GM12801 (cell line): ENCODE results near the gene DNAH11.

Source experiments
- CTCF ChIP-seq: IDR thresholded peaks from one replicate; pipeline ENCODE4 v1.5.1; 2011; ENCODE audit warnings: control low read depth; ENCODE audit not compliant: insufficient read length; ENCODE audit errors: extremely low read depth

Gene DNAH11

GRCh38 chr7:21768279-21768678, 225.4 kb downstream of the DNAH11 start:
- TF ChIP-seq CTCF = no peak

DNA sequence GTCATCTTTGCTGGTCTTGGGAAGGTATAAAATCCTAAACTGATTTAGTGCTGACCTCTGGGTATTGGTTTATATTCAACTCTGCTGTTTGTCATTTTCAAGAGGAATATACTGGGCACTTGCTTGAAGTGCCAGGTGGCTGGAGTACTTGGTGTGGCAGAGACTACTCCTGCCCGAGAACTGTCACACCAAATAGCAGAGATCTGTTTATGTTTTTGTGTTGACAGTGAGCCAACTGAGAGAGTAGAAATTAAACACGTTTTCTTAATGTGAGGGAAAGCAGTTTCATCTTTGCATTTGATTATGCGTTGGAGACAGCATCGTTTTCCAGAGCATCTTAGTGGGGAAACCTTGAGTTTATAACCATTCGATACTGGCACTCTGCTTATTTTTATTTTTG, 228.4 kb downstream of the DNAH11 start:
- TF ChIP-seq CTCF = no peak

DNA sequence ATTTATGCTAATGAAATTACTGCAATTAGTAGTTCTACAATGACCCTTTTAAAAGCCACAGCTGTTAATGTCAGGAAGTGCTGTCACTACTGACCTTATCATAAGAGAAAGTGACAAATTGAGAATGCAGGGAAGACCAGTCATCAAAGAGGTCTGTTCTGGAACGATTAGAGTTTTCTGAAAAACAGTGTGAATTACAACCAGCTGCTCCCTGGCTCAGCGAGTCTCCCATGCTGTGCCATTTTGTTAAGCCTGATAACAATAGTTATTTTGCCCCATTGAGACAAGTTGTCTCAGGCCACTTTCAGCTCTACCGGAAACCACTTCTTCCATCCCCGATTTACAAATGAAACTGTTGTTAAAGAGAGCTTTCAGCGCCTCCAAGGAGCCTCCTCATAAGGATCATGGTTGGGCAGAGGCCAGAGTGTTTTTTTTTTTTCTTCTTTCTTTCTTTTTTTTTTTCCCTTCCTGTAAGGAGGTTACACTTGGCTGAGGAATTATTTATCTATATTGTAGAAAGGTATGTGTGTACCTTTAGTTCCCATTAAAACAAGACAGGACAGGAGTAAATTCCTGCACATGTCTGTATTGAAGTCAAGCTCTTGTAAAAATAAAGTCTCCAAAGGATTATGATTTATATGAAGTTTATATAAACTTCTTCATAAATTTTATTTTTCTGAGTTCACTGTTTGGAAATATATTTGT, 229.2 kb downstream of the DNAH11 start:
- TF ChIP-seq CTCF = no peak

GRCh38 chr7:21773326-21773725, 230.5 kb downstream of the DNAH11 start:
- TF ChIP-seq CTCF = no peak

- TF ChIP-seq CTCF = no peak
Observed at GRCh38 chr7:21777921-21778320, 235.1 kb downstream of the DNAH11 start.

- no peak for TF ChIP-seq CTCF
Observed at GRCh38 chr7:21778953-21779352, 236.1 kb downstream of the DNAH11 start.

- TF ChIP-seq CTCF = no peak
Observed at GRCh38 chr7:21782996-21783395, 240.2 kb downstream of the DNAH11 start.

GRCh38 chr7:21784989-21785388, 242.2 kb downstream of the DNAH11 start:
- TF ChIP-seq CTCF = no peak
